ENCODE measurements around the gene DOCK11. TPM values are rescaled to one million over a fixed set of nuclear protein-coding genes. Genes with fewer than 3 reads are reported as not detected.

DOCK11 gene
- total RNA-seq, 2 donors from 2014 or later, result 3.1 to 3.4 TPM

DNA sequence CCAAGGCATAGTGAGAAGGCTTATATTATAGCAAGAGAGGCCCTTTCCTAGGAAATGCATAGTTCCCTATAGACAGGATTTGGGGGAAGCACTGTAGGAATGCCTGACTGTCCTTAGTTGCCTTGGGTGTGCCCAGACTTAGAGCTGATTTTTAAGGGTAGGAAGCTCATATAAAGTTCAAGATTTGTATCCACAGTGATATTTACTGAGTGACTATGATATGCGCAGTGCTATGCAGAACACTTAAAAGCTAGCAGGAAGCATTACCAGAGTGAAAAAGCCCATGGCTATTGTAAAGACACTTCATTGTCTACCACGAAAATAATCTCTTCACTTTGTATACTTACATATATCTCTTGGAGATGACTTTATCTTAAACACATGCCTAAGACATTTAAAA is 181.7 kb downstream of the DOCK11 start:
- Histone ChIP-seq H3K9me3 (ENCODE audit: control insufficient read depth, low read length) (no peaks in the 10 kb centered on the region), H3K27ac (ENCODE audit: low read depth, low read length) (no peak overlapping the region), H3K4me3 (ENCODE audit: low read length) (no peak overlapping the region), H3K4me1 (ENCODE audit: control insufficient read depth, insufficient read depth, low read length) (peaks cover 3% of the 10 kb centered on the region), H3K9ac (ENCODE audit: extremely low read depth, low read length, poor library complexity, severe bottlenecking) (no peak overlapping the region), H3K36me3 (ENCODE audit: control insufficient read depth, insufficient read depth, low read length) (no peaks in the 10 kb centered on the region), H3K27me3 (ENCODE audit: control insufficient read depth, insufficient read depth, low read length, poor library complexity, severe bottlenecking) (no peaks in the 10 kb centered on the region)
- WGBS, 2 experiments (ENCODE audit: insufficient coverage in 1 of 2, insufficient read length in 1 of 2), result 70% methylated on average over 2 of the region's 2 CpGs; no CpG with 5 or more reads in 1 of the 2 experiments
- peaks cover 37% of the 10 kb centered on the region for H3K9me3 Mint-ChIP-seq
- H3K27me3 Mint-ChIP-seq (ENCODE audit: insufficient read depth), result no peaks in the 10 kb centered on the region
- no peaks in the 10 kb centered on the region for H3K36me3 Mint-ChIP-seq (ENCODE audit: low read depth)
- no peak for DNase-seq
- no peak overlapping the region for H3K27ac Mint-ChIP-seq
- TF ChIP-seq, protein P1, sequence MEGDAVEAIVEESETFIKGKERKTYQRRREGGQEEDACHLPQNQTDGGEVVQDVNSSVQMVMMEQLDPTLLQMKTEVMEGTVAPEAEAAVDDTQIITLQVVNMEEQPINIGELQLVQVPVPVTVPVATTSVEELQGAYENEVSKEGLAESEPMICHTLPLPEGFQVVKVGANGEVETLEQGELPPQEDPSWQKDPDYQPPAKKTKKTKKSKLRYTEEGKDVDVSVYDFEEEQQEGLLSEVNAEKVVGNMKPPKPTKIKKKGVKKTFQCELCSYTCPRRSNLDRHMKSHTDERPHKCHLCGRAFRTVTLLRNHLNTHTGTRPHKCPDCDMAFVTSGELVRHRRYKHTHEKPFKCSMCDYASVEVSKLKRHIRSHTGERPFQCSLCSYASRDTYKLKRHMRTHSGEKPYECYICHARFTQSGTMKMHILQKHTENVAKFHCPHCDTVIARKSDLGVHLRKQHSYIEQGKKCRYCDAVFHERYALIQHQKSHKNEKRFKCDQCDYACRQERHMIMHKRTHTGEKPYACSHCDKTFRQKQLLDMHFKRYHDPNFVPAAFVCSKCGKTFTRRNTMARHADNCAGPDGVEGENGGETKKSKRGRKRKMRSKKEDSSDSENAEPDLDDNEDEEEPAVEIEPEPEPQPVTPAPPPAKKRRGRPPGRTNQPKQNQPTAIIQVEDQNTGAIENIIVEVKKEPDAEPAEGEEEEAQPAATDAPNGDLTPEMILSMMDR (conservative IDR thresholded peaks at IDR 0.05), result no peak
- H3K4me1 Mint-ChIP-seq, result no peaks in the 10 kb centered on the region
- no peak overlapping the region for H3K4me3 Mint-ChIP-seq

DNA sequence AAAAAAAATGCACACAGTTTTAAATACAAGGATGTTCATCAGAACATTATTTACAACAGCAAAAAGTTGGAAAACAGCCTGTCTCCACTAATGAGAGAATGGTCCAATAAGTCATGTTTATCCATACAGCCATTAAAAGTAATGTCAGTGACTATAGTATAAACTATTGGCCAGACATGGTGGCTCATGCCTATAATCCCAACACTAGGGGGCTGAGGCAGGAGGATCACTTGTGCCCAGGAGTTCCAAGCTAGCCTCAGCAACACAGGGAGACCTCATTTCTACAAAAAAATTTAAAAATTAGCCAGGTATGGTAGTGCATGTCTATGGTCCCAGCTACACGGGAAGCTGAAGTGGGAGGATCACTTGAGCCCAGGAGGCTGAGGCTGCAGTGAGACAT is 183.7 kb downstream of the DOCK11 start:
- H3K36me3 ChIP-seq (ENCODE audit: control insufficient read depth, insufficient read depth, low read length), result no peaks in the 10 kb centered on the region
- no peaks in the 10 kb centered on the region for H3K27me3 ChIP-seq (ENCODE audit: control insufficient read depth, insufficient read depth, low read length, poor library complexity, severe bottlenecking)
- no peak overlapping the region for H3K27ac ChIP-seq (ENCODE audit: low read depth, low read length)
- H3K4me1 ChIP-seq (ENCODE audit: control insufficient read depth, insufficient read depth, low read length), result peaks cover 3% of the 10 kb centered on the region
- Mint-ChIP-seq H3K36me3 (ENCODE audit: low read depth) (no peaks in the 10 kb centered on the region), H3K27ac (no peak overlapping the region), H3K4me1 (no peaks in the 10 kb centered on the region), H3K27me3 (ENCODE audit: insufficient read depth) (no peaks in the 10 kb centered on the region), H3K9me3 (peaks cover 28% of the 10 kb centered on the region), H3K4me3 (no peak overlapping the region)
- DNase-seq, result peak; percentile 45
- H3K9ac ChIP-seq (ENCODE audit: extremely low read depth, low read length, poor library complexity, severe bottlenecking), result no peak overlapping the region
- 0% methylated on average over 1 of the region's 1 CpG; no CpG with 5 or more reads in 1 of the 2 experiments for WGBS, 2 experiments (ENCODE audit: insufficient coverage in 1 of 2, insufficient read length in 1 of 2)
- no peaks in the 10 kb centered on the region for H3K9me3 ChIP-seq (ENCODE audit: control insufficient read depth, low read length)
- TF ChIP-seq, protein P1 (conservative IDR thresholded peaks at IDR 0.05), result peak; percentile 56
- no peak overlapping the region for H3K4me3 ChIP-seq (ENCODE audit: low read length)

DNA sequence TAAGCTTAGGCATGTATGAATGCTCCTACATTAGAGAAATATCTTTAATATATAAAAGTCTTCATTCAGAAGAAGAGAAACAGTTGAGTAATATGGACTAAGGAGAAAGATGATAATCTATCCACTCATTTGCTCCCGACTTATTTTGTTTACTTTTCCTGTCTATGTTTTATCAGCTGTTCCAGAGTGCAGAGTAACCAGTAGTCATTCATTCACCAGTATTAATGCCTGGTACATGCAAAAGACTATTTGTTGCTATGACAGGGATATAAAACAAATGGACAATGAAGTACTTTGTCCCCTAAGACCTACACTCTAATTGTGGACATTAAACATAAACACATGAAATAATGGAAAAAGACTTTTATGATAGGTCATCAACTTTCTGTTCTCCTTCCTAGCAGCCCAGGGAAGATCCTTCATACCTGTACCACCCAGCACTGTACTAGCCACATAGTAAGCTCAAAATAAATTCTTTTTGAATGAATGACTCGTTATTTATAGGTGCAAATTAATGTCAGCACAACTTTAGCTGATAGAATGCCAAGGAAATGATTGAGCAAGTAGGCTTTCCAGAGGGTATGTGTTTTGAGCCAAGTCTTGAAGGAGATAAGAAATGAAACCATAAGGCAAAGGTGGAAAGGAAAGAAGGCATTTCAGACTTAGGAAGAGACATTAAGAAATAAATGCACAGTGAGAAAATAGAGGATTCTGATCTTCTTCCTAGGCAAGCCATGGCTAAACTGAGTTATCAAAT is 186.8 kb downstream of the DOCK11 start:
- H3K9ac ChIP-seq (ENCODE audit: extremely low read depth, low read length, poor library complexity, severe bottlenecking), result no peak overlapping the region
- DNase-seq, result no peak
- peaks cover 24% of the 10 kb centered on the region for H3K9me3 Mint-ChIP-seq
- H3K4me3 ChIP-seq (ENCODE audit: low read length), result no peak overlapping the region
- H3K36me3 ChIP-seq (ENCODE audit: control insufficient read depth, insufficient read depth, low read length), result no peaks in the 10 kb centered on the region
- H3K9me3 ChIP-seq (ENCODE audit: control insufficient read depth, low read length), result no peaks in the 10 kb centered on the region
- H3K36me3 Mint-ChIP-seq (ENCODE audit: low read depth), result no peaks in the 10 kb centered on the region
- H3K27ac Mint-ChIP-seq, result no peak overlapping the region
- TF ChIP-seq, protein P1 (conservative IDR thresholded peaks at IDR 0.05), result no peak
- WGBS, 2 experiments (ENCODE audit: insufficient coverage in 1 of 2, insufficient read length in 1 of 2), result 93% methylated on average over 2 of the region's 2 CpGs; no CpG with 5 or more reads in 1 of the 2 experiments
- no peaks in the 10 kb centered on the region for H3K27me3 ChIP-seq (ENCODE audit: control insufficient read depth, insufficient read depth, low read length, poor library complexity, severe bottlenecking)
- H3K27me3 Mint-ChIP-seq (ENCODE audit: insufficient read depth), result no peaks in the 10 kb centered on the region
- H3K27ac ChIP-seq (ENCODE audit: low read depth, low read length), result no peak overlapping the region
- peaks cover 3% of the 10 kb centered on the region for H3K4me1 ChIP-seq (ENCODE audit: control insufficient read depth, insufficient read depth, low read length)
- no peak overlapping the region for H3K4me3 Mint-ChIP-seq
- no peaks in the 10 kb centered on the region for H3K4me1 Mint-ChIP-seq
